C4-2B (cell line): ENCODE measurements around the gene DGKI.

Experiments
- ZFX ChIP-seq: fragments of 450-650 bp; IDR thresholded peaks from 2 replicates; pipeline ENCODE4 v1.6.1; 2017
- TF ChIP-seq, protein P1 (sequence below): fragments of 450-650 bp; conservative IDR thresholded peaks from 2 replicates; pipeline ENCODE4 v1.5.1; 2017; ENCODE audit warnings: mild to moderate bottlenecking

DNA sequence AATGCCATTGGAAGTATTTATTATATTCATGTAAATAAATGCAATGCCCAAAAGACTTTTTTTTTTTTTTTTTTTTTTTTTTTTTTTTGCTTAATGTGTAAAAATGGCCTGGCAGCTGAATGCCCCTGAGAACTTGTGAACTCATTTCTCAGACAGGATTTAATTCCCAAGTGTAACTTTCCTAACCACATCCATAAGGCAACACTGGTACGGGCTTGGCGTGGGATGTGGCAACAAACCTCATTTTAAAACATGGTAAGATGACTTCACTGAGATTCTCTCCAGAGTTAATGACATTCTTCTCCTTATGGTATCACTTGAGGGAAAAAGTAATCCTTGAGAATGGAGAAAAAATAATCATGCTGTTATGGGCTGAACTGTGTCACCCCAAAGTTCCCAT is 150.4 kb downstream of the DGKI start:
- TF ChIP-seq, protein P1, sequence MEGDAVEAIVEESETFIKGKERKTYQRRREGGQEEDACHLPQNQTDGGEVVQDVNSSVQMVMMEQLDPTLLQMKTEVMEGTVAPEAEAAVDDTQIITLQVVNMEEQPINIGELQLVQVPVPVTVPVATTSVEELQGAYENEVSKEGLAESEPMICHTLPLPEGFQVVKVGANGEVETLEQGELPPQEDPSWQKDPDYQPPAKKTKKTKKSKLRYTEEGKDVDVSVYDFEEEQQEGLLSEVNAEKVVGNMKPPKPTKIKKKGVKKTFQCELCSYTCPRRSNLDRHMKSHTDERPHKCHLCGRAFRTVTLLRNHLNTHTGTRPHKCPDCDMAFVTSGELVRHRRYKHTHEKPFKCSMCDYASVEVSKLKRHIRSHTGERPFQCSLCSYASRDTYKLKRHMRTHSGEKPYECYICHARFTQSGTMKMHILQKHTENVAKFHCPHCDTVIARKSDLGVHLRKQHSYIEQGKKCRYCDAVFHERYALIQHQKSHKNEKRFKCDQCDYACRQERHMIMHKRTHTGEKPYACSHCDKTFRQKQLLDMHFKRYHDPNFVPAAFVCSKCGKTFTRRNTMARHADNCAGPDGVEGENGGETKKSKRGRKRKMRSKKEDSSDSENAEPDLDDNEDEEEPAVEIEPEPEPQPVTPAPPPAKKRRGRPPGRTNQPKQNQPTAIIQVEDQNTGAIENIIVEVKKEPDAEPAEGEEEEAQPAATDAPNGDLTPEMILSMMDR = no peak
- TF ChIP-seq ZFX = no peak
